Ishikawa (cell line): ENCODE data around the gene UBE3D.

ENCODE experiments used
- CEBPB ChIP-seq: IDR thresholded peaks from 2 replicates; pipeline ENCODE4 v1.6.1; 2012
- CREB1 ChIP-seq: IDR thresholded peaks from 2 replicates; pipeline ENCODE4 v1.6.1; 2012; ENCODE audit warnings: low read depth
- TAF1 ChIP-seq: IDR thresholded peaks from 2 replicates; pipeline ENCODE4 v1.6.1; 2012; ENCODE audit warnings: low read depth, mild to moderate bottlenecking
- TCF12 ChIP-seq: IDR thresholded peaks from 2 replicates; pipeline ENCODE4 v1.6.1; 2012; ENCODE audit warnings: low read depth
- TEAD4 ChIP-seq: IDR thresholded peaks from 2 replicates; pipeline ENCODE4 v1.6.1; 2012
- USF1 ChIP-seq: IDR thresholded peaks from 2 replicates; pipeline ENCODE4 v1.6.1; 2012
- TF ChIP-seq, protein P1 (sequence below): IDR thresholded peaks from 2 replicates; pipeline ENCODE4 v1.6.1; 2012; ENCODE audit warnings: low read depth, mild to moderate bottlenecking

GRCh38 chr6:82910820-82911219, 154.8 kb downstream of the UBE3D start:
- TF ChIP-seq TCF12 (no peak), CREB1 (no peak), TAF1 (no peak), TEAD4 (no peak), USF1 (no peak), CEBPB (no peak)
- TF ChIP-seq, protein P1, sequence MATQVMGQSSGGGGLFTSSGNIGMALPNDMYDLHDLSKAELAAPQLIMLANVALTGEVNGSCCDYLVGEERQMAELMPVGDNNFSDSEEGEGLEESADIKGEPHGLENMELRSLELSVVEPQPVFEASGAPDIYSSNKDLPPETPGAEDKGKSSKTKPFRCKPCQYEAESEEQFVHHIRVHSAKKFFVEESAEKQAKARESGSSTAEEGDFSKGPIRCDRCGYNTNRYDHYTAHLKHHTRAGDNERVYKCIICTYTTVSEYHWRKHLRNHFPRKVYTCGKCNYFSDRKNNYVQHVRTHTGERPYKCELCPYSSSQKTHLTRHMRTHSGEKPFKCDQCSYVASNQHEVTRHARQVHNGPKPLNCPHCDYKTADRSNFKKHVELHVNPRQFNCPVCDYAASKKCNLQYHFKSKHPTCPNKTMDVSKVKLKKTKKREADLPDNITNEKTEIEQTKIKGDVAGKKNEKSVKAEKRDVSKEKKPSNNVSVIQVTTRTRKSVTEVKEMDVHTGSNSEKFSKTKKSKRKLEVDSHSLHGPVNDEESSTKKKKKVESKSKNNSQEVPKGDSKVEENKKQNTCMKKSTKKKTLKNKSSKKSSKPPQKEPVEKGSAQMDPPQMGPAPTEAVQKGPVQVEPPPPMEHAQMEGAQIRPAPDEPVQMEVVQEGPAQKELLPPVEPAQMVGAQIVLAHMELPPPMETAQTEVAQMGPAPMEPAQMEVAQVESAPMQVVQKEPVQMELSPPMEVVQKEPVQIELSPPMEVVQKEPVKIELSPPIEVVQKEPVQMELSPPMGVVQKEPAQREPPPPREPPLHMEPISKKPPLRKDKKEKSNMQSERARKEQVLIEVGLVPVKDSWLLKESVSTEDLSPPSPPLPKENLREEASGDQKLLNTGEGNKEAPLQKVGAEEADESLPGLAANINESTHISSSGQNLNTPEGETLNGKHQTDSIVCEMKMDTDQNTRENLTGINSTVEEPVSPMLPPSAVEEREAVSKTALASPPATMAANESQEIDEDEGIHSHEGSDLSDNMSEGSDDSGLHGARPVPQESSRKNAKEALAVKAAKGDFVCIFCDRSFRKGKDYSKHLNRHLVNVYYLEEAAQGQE = no peak
